ENCODE results near the gene RAB5IF. TPM values are rescaled to one million over a fixed set of nuclear protein-coding genes. Genes with fewer than 3 reads are reported as not detected.
A peak's percentile ranks its signal among the peaks of the same experiment; 100 is the strongest.

RAB5IF gene
- total and polyA plus RNA-seq, 2 of the 13 experiments (the other 11 are each of a cell fraction or from before 2014, with no cell fraction given) = 261 to 305 TPM

DNA sequence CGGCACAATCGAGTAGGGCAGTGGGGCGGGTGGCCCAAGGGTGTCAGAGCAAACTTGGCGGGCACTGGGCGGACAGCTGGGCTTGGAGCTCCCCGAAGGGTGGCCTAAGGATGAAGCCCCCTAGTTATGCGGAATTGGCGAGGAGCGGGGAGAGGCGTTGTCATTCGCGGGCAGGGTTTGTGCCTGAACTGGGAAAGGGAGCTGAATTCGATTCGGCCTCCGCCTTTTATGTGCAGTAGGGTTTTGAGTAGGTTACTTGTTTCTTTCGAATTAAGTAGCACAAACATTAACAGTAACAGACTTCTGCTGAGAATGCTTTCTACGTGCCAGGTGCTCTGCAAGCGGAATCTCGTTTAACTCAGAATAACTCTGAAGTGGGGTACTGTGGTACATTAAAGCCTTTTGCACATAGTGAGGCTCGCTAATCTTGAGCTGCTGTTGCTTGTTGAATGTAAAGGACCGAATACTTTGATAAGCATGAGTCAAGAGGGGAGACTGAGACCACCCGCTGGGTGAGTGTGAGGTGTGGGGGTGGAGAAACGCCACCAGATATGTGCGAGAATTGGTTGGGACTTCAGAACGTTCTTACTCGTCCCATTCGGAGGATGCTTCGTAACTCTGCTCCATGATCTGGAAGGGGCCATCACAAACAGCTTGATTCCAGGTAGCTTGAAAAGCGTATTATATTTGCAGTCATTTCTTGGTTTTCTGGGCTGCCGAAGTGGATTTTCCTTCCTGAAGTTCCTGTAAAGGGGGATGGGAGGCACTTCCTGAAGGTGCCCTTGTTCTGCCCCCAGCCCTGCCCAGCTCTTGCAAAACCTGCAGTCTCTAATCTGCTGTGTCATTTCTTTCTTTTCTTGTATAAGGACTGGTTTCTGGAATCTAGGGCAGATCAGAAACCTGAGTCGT is 833 bp downstream of the RAB5IF start (continued):
- TF ChIP-seq IRF1 (CRISPR knock-in tag; IDR thresholded peaks at IDR 0.05; ENCODE audit: low read depth) (0 out of 2 replicates have a peak, but pooled peaks have one; percentile 15), ZNF616 (CRISPR knock-in tag; IDR thresholded peaks at IDR 0.05; ENCODE audit: low read depth) (no peak), ZNF34 (CRISPR knock-in tag; IDR thresholded peaks at IDR 0.05; ENCODE audit: borderline replicate concordance) (no peak), ARNTL (CRISPR knock-in tag; IDR thresholded peaks at IDR 0.05) (no peak), CREB1 (IDR thresholded peaks at IDR 0.05) (no peak), CREB1 (CRISPR knock-in tag; IDR thresholded peaks at IDR 0.05) (0 out of 2 replicates have a peak, but pooled peaks have one; percentile 22), FOXJ3 (CRISPR knock-in tag; IDR thresholded peaks at IDR 0.05; ENCODE audit: borderline replicate concordance) (no peak), DMTF1 (CRISPR knock-in tag; IDR thresholded peaks at IDR 0.05) (0 out of 2 replicates have a peak, but pooled peaks have one; percentile 90), ZZZ3 (CRISPR knock-in tag; IDR thresholded peaks at IDR 0.05; ENCODE audit: borderline replicate concordance) (0 out of 2 replicates have a peak, but pooled peaks have one; percentile 43), ZNF556 (CRISPR knock-in tag; IDR thresholded peaks at IDR 0.05; ENCODE audit: borderline replicate concordance) (peak; percentile 12; the same call in 1 of the 2 replicates), NR1H2 (CRISPR knock-in tag; IDR thresholded peaks at IDR 0.05; ENCODE audit: borderline replicate concordance, low read depth) (0 out of 2 replicates have a peak, but pooled peaks have one; percentile 15), ZNF547 (CRISPR knock-in tag; IDR thresholded peaks at IDR 0.05) (no peak), CREM (IDR thresholded peaks at IDR 0.05) (0 out of 2 replicates have a peak, but pooled peaks have one; percentile 9), CREM (CRISPR knock-in tag; IDR thresholded peaks at IDR 0.05) (no peak), ZNF501 (CRISPR knock-in tag; IDR thresholded peaks at IDR 0.05) (no peak), ZNF550 (CRISPR knock-in tag; IDR thresholded peaks at IDR 0.05; ENCODE audit: borderline replicate concordance) (no peak), MED8 (CRISPR knock-in tag; IDR thresholded peaks at IDR 0.05; ENCODE audit: insufficient replicate concordance) (peak; percentile 9)
- TF ChIP-seq, protein P1, sequence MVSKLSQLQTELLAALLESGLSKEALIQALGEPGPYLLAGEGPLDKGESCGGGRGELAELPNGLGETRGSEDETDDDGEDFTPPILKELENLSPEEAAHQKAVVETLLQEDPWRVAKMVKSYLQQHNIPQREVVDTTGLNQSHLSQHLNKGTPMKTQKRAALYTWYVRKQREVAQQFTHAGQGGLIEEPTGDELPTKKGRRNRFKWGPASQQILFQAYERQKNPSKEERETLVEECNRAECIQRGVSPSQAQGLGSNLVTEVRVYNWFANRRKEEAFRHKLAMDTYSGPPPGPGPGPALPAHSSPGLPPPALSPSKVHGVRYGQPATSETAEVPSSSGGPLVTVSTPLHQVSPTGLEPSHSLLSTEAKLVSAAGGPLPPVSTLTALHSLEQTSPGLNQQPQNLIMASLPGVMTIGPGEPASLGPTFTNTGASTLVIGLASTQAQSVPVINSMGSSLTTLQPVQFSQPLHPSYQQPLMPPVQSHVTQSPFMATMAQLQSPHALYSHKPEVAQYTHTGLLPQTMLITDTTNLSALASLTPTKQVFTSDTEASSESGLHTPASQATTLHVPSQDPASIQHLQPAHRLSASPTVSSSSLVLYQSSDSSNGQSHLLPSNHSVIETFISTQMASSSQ (IDR thresholded peaks at IDR 0.05; ENCODE audit: low read depth) = no peak
- TF ChIP-seq, protein P1 (CRISPR knock-in tag; IDR thresholded peaks at IDR 0.05; ENCODE audit: borderline replicate concordance) = no peak; the same call in 1 of the 2 replicates

Measured in HepG2 (cell line).